ENCODE results near the gene XPNPEP3.
A peak's percentile ranks its signal among the peaks of the same experiment; 100 is the strongest.

XPNPEP3 gene

DNA sequence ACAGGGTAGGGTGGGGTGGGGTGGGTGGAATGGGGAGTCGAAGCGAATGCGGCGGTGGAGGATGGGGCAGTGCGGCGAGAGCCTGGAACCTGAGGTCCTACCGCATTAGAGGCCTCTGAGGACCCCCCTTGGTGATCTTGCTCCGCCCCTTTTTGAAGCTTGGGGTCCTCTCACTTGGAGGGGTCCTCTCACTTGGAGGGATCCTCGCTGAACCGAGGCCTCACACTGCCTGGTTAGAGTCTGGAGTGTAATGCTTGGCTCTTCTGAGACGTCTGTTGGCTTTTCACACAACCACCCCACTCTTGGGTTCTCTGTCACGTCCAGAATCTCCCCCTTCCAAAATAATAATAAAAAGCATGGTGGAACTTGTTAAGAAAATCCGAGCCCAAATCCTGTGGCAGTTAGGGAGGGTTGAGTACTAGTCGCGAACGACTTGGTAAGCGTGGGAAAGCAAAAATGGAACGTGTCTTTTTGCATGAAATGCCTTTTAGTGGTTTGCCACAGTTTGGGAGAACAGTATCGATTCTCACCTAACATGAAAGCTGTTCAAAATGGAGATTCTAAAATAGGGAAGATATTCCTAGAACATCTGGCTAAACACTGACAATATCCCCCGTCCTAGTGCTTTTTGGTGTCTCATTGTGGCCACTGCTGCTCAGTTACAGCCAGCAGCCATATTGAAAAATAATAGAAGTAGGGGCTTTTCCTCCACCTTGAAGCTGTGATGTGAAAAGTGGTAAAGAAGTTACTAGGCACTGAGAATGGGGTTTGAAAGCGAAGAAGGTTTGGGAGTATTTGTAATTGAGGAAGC, 95.1 kb downstream of the XPNPEP3 start:
- Histone ChIP-seq H3K4ac (ENCODE audit: low read depth, low read length) (peak overlapping the region; percentile 56), H3K9me3 (ENCODE audit: insufficient read depth, low read depth, low read length) (no peaks in the 10 kb centered on the region), H3K27ac (ENCODE audit: low read depth, low read length) (peak overlapping the region; percentile 67), H3K27me3 (ENCODE audit: insufficient read depth, low read length) (no peaks in the 10 kb centered on the region), H3K18ac (ENCODE audit: low read length) (peak overlapping the region; percentile 62), H4K8ac (ENCODE audit: low read depth, low read length) (peak overlapping the region; percentile 72), H3K14ac (ENCODE audit: low read length) (peak overlapping the region; percentile 83), H3K36me3 (ENCODE audit: control insufficient read depth in 1 of 2, insufficient read depth in 2 of 2, low read length in 2 of 2) (peaks cover 11 to 13% of the 10 kb centered on the region in 2 experiments), H2BK12ac (ENCODE audit: low read length) (no peak overlapping the region), H4K91ac (ENCODE audit: low read depth, low read length) (peak overlapping the region; percentile 88), H3K4me3 (ENCODE audit: low read depth, low read length) (peak overlapping the region; percentile 83), H3K79me2 (ENCODE audit: control insufficient read depth, insufficient read depth, low read length, poor library complexity) (peaks cover 13% of the 10 kb centered on the region), H2BK5ac (ENCODE audit: low read depth, low read length, poor library complexity) (peak overlapping the region; percentile 66), H3K4me1 (ENCODE audit: control insufficient read depth in 1 of 2, insufficient read depth in 2 of 2, low read length in 2 of 2) (peaks cover 2 to 3% of the 10 kb centered on the region in 2 experiments), H3K79me1 (ENCODE audit: low read length) (peaks cover 10% of the 10 kb centered on the region), H3K4me2 (ENCODE audit: low read length) (peak overlapping the region; percentile 99), H4K12ac (ENCODE audit: low read depth, low read length) (peak overlapping the region; percentile 49), H3K9ac (ENCODE audit: low read length) (peak overlapping the region; percentile 98), H3K23ac (ENCODE audit: low read length) (peak overlapping the region; percentile 84), H2BK120ac (ENCODE audit: insufficient read depth, low read length, poor library complexity) (peak overlapping the region; percentile 67), H2AK5ac (ENCODE audit: low read length) (peak overlapping the region; percentile 61), H2AFZ (ENCODE audit: insufficient read depth, low read length, poor library complexity) (no peak overlapping the region)
- peak in 1 of 2 donors; percentile 15 for DNase-seq
- 100% methylated on average over 1 of the region's 21 CpGs for WGBS (ENCODE audit: extremely low coverage, insufficient coverage, insufficient read length)

DNA sequence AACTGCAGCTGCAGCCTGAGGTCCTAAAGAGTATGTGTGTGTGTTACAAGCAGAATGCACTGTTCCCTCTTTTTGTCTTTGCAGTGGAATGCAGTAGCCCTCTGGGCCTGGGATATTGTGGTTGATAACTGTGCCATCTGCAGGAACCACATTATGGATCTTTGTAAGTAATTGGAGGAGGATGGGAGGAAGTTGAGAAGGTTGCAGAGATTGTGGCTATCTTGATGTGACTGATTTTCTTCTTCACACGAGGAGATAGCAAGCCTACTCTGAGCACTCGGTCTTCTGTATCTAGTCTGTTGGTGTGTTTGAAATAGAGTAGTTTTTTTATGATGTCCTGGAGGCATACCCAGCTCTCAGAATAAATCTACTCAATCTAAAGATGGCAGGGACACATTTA, 96.5 kb downstream of the XPNPEP3 start:
- Histone ChIP-seq H3K36me3 (ENCODE audit: control insufficient read depth in 1 of 2, insufficient read depth in 2 of 2, low read length in 2 of 2) (peaks cover 17 to 19% of the 10 kb centered on the region in 2 experiments), H3K18ac (ENCODE audit: low read length) (no peak overlapping the region), H4K12ac (ENCODE audit: low read depth, low read length) (no peak overlapping the region), H2BK120ac (ENCODE audit: insufficient read depth, low read length, poor library complexity) (no peak overlapping the region), H3K79me2 (ENCODE audit: control insufficient read depth, insufficient read depth, low read length, poor library complexity) (peaks cover 13% of the 10 kb centered on the region), H3K9ac (ENCODE audit: low read length) (no peak overlapping the region), H3K27ac (ENCODE audit: low read depth, low read length) (no peak overlapping the region), H3K4me2 (ENCODE audit: low read length) (no peak overlapping the region), H3K79me1 (ENCODE audit: low read length) (peaks cover 10% of the 10 kb centered on the region), H4K91ac (ENCODE audit: low read depth, low read length) (no peak overlapping the region), H3K27me3 (ENCODE audit: insufficient read depth, low read length) (no peaks in the 10 kb centered on the region), H2BK5ac (ENCODE audit: low read depth, low read length, poor library complexity) (no peak overlapping the region), H2BK12ac (ENCODE audit: low read length) (no peak overlapping the region), H3K4me3 (ENCODE audit: low read depth, low read length) (no peak overlapping the region), H2AFZ (ENCODE audit: insufficient read depth, low read length, poor library complexity) (no peak overlapping the region), H3K9me3 (ENCODE audit: insufficient read depth, low read depth, low read length) (no peaks in the 10 kb centered on the region), H4K8ac (ENCODE audit: low read depth, low read length) (no peak overlapping the region), H3K14ac (ENCODE audit: low read length) (no peak overlapping the region), H2AK5ac (ENCODE audit: low read length) (no peak overlapping the region), H3K23ac (ENCODE audit: low read length) (no peak overlapping the region), H3K4ac (ENCODE audit: low read depth, low read length) (peak overlapping the region; percentile 34), H3K4me1 (ENCODE audit: control insufficient read depth in 1 of 2, insufficient read depth in 2 of 2, low read length in 2 of 2) (peaks cover 2 to 3% of the 10 kb centered on the region in 2 experiments)
- no peak for DNase-seq
- no CpG with 5 or more reads among the region's 2 CpGs for WGBS (ENCODE audit: extremely low coverage, insufficient coverage, insufficient read length)

DNA sequence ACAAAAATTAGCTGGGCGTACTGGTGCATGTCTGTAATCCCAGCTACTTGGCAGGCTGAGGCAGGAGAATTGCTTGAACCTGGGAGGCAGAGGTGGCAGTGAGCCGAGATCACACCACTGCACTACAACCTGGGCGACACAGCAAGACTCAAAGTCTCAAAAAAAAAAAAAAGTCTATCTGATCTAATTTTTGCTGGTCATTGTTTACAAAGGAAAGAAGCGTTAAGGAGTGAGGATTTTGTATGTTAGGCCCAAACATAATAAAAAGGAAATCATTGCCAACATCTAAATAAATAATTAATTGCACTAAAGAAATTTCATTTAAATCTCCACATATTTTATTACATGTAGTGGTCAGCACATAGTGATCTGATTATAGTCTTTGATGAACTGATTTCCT, 97.2 kb downstream of the XPNPEP3 start:
- Histone ChIP-seq H2BK12ac (ENCODE audit: low read length) (no peak overlapping the region), H3K4me1 (ENCODE audit: control insufficient read depth in 1 of 2, insufficient read depth in 2 of 2, low read length in 2 of 2) (peaks cover 2 to 3% of the 10 kb centered on the region in 2 experiments), H2AFZ (ENCODE audit: insufficient read depth, low read length, poor library complexity) (no peak overlapping the region), H3K4me2 (ENCODE audit: low read length) (no peak overlapping the region), H4K91ac (ENCODE audit: low read depth, low read length) (no peak overlapping the region), H3K79me1 (ENCODE audit: low read length) (peaks cover 10% of the 10 kb centered on the region), H2AK5ac (ENCODE audit: low read length) (no peak overlapping the region), H3K23ac (ENCODE audit: low read length) (no peak overlapping the region), H3K27ac (ENCODE audit: low read depth, low read length) (no peak overlapping the region), H3K9me3 (ENCODE audit: insufficient read depth, low read depth, low read length) (no peaks in the 10 kb centered on the region), H3K4ac (ENCODE audit: low read depth, low read length) (no peak overlapping the region), H3K36me3 (ENCODE audit: control insufficient read depth in 1 of 2, insufficient read depth in 2 of 2, low read length in 2 of 2) (peaks cover 17 to 19% of the 10 kb centered on the region in 2 experiments), H3K4me3 (ENCODE audit: low read depth, low read length) (no peak overlapping the region), H2BK5ac (ENCODE audit: low read depth, low read length, poor library complexity) (no peak overlapping the region), H4K12ac (ENCODE audit: low read depth, low read length) (no peak overlapping the region), H3K9ac (ENCODE audit: low read length) (no peak overlapping the region), H3K27me3 (ENCODE audit: insufficient read depth, low read length) (no peaks in the 10 kb centered on the region), H3K79me2 (ENCODE audit: control insufficient read depth, insufficient read depth, low read length, poor library complexity) (peaks cover 13% of the 10 kb centered on the region), H3K18ac (ENCODE audit: low read length) (no peak overlapping the region), H3K14ac (ENCODE audit: low read length) (no peak overlapping the region), H2BK120ac (ENCODE audit: insufficient read depth, low read length, poor library complexity) (no peak overlapping the region), H4K8ac (ENCODE audit: low read depth, low read length) (no peak overlapping the region)
- WGBS (ENCODE audit: extremely low coverage, insufficient coverage, insufficient read length): no CpG with 5 or more reads among the region's 4 CpGs
- no peak for DNase-seq

DNA sequence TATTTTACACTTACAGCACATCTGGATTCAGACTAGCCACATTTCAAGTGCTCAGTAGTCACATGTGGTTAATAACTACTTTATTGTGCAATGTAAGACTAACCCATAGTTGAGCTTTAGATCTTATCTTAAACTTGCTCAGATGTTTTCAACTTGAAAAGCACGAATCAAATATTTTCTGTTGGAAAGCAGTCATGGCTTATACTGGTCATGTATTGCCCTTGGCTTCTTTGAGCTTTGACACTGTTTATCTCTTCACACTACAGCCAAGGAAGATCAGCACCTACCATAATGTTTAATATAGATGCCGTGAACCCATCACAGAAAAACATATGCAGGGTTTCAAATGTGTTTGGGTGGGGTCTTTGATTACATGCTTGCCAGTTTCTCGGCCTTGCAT, 98.6 kb downstream of the XPNPEP3 start:
- peaks cover 8% of the 10 kb centered on the region for H3K79me1 ChIP-seq (ENCODE audit: low read length)
- H3K9ac ChIP-seq (ENCODE audit: low read length): no peak overlapping the region

More for the DNA sequence above, 98.6 kb downstream of the XPNPEP3 start:
- H3K23ac ChIP-seq (ENCODE audit: low read length): no peak overlapping the region
- no peak overlapping the region for H2BK120ac ChIP-seq (ENCODE audit: insufficient read depth, low read length, poor library complexity)
- no peak overlapping the region for H4K91ac ChIP-seq (ENCODE audit: low read depth, low read length)
- peaks cover 19 to 22% of the 10 kb centered on the region in 2 experiments for H3K36me3 ChIP-seq (ENCODE audit: control insufficient read depth in 1 of 2, insufficient read depth in 2 of 2, low read length in 2 of 2)
- DNase-seq: peak; percentile 9 to 88
- H3K27ac ChIP-seq (ENCODE audit: low read depth, low read length): no peak overlapping the region
- no peaks in the 10 kb centered on the region for H3K27me3 ChIP-seq (ENCODE audit: insufficient read depth, low read length)
- H2AK5ac ChIP-seq (ENCODE audit: low read length): no peak overlapping the region
- H3K4me3 ChIP-seq (ENCODE audit: low read depth, low read length): no peak overlapping the region
- no peak overlapping the region for H3K18ac ChIP-seq (ENCODE audit: low read length)
- no CpG with 5 or more reads among the region's 3 CpGs for WGBS (ENCODE audit: extremely low coverage, insufficient coverage, insufficient read length)
- H3K14ac ChIP-seq (ENCODE audit: low read length): no peak overlapping the region
- H4K12ac ChIP-seq (ENCODE audit: low read depth, low read length): no peak overlapping the region
- no peaks in the 10 kb centered on the region for H3K9me3 ChIP-seq (ENCODE audit: insufficient read depth, low read depth, low read length)
- H2AFZ ChIP-seq (ENCODE audit: insufficient read depth, low read length, poor library complexity): no peak overlapping the region
- peaks cover 2 to 3% of the 10 kb centered on the region in 2 experiments for H3K4me1 ChIP-seq (ENCODE audit: control insufficient read depth in 1 of 2, insufficient read depth in 2 of 2, low read length in 2 of 2)
- peaks cover 11% of the 10 kb centered on the region for H3K79me2 ChIP-seq (ENCODE audit: control insufficient read depth, insufficient read depth, low read length, poor library complexity)
- no peak overlapping the region for H2BK5ac ChIP-seq (ENCODE audit: low read depth, low read length, poor library complexity)
- H2BK12ac ChIP-seq (ENCODE audit: low read length): no peak overlapping the region
- H3K4ac ChIP-seq (ENCODE audit: low read depth, low read length): no peak overlapping the region
- H3K4me2 ChIP-seq (ENCODE audit: low read length): no peak overlapping the region
- H4K8ac ChIP-seq (ENCODE audit: low read depth, low read length): no peak overlapping the region

Measured in trophoblast cell (in vitro differentiated cells and primary cell).